AG10803 (cell line): ENCODE measurements around the gene C4BPA.

ENCODE experiments used
- DNase-seq: peaks from one replicate; pipeline ENCODE4 v3.0.0; 2010; ENCODE audit warnings: low read depth
- H3K4me3 ChIP-seq: 2 replicates; pipeline ENCODE4 v1.5.1; 2011; ENCODE audit warnings: mild to moderate bottlenecking, low read length, control low read depth
- TF ChIP-seq, protein P1 (sequence below): conservative IDR thresholded peaks from 2 replicates; pipeline ENCODE4 v1.5.1; 2011; ENCODE audit warnings: mild to moderate bottlenecking, low read length, control low read depth, inconsistent platforms

C4BPA gene

DNA sequence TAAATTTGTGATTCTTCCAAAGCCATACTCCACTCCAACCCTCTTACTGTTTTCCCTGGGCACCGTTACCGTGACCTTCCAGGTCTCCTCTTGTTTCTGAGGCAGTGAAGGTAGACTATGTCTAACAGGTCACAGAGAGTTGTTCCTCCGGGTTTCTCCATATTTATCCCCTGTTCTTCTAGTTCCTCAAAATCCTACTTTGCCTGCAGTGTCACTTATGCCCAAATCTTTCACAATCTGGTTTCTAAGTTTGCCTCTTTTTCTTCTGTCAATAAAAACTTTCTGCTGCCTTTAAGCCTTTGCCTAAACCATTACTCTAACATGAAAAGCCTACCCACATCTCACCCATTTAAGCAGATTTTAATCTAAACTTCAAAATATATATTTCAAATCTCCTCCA is 87.7 kb downstream of the C4BPA start:
- TF ChIP-seq, protein P1, sequence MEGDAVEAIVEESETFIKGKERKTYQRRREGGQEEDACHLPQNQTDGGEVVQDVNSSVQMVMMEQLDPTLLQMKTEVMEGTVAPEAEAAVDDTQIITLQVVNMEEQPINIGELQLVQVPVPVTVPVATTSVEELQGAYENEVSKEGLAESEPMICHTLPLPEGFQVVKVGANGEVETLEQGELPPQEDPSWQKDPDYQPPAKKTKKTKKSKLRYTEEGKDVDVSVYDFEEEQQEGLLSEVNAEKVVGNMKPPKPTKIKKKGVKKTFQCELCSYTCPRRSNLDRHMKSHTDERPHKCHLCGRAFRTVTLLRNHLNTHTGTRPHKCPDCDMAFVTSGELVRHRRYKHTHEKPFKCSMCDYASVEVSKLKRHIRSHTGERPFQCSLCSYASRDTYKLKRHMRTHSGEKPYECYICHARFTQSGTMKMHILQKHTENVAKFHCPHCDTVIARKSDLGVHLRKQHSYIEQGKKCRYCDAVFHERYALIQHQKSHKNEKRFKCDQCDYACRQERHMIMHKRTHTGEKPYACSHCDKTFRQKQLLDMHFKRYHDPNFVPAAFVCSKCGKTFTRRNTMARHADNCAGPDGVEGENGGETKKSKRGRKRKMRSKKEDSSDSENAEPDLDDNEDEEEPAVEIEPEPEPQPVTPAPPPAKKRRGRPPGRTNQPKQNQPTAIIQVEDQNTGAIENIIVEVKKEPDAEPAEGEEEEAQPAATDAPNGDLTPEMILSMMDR, result no peak
- no peak overlapping the region for H3K4me3 ChIP-seq
- no peak for DNase-seq

DNA sequence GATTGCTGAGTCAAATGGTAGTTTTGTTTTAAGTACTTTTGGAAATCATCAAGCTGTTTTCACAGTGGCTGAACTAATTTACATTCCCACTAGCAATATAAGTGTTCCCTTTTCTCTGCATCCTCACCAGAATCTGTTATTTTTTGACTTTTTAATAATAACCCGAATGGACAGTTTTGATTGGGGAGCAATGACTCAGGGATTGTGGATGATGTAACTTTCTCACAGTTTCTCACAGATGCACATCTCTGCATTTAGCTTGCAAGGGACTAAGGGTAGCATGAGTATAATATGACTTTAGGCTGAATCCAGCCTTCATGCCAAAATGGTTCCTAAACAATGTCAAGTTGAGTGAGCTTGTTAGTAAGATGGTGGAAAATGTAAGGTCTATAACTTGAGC is 90.2 kb downstream of the C4BPA start:
- H3K4me3 ChIP-seq, result no peak overlapping the region
- TF ChIP-seq, protein P1, result no peak
- no peak for DNase-seq
